Tracheal epithelial cell (primary cell): ENCODE measurements around the gene S100A16. TPM values are rescaled to one million over a fixed set of nuclear protein-coding genes. Genes with fewer than 3 reads are reported as not detected.

ENCODE experiments used
- total RNA-seq: library from RNA; depleted of rRNA; stranded (reverse); fragments of >200 nt; gene quantifications from 2 replicates; pipeline ENCODE4 v1.2.1, GENCODE V29; 2014

The S100A16 gene
- 969 and 1,207 TPM in 2 replicates for total RNA-seq

GRCh38 chr1:153612755-153613331, at the start of gene S100A16:
Gene S100A16 (minus strand): TSS chr1:153613137. CDS start chr1:153608151, 4,986 bp downstream.

GRCh38 chr1:153658400-153659174, 45.6 kb upstream of the S100A16 start, which contains the start of gene SNAPIN:
Gene SNAPIN (plus strand): TSS chr1:153658703. CDS start chr1:153658744, 41 bp downstream.

GRCh38 chr1:153633754-153634665, 21.1 kb upstream of the S100A16 start, which contains the start of gene CHTOP:
Gene CHTOP (plus strand): TSS chr1:153634066. CDS start chr1:153636589, 2,523 bp downstream.

GRCh38 chr1:153627715-153628626, 15.0 kb upstream of the S100A16 start, which contains the start of gene S100A1:
Gene S100A1 (plus strand): TSS chr1:153628434. CDS start chr1:153630522, 2,088 bp downstream.

GRCh38 chr1:153626904-153627714, 14.2 kb upstream of the S100A16 start, which contains the start of gene S100A13:
Gene S100A13 (minus strand): TSS chr1:153627505. CDS start chr1:153626472, 1,033 bp downstream.

GRCh38 chr1:153616144-153616916, 3.4 kb upstream of the S100A16 start, which contains the start of gene S100A14:
Gene S100A14 (minus strand): TSS chr1:153616325. CDS start chr1:153615858, 467 bp downstream.

GRCh38 chr1:153565529-153566374, 47.2 kb downstream of the S100A16 start, which contains the start of gene S100A2:
Gene S100A2 (minus strand): TSS chr1:153565844. CDS start chr1:153563877, 1,967 bp downstream.

Other genes with a start within 250 kb of the S100A16 start
- 1.7 TPM in 1 of 2 replicates, not detected in the other for gene S100A12, start 237.5 kb downstream of the S100A16 start, total RNA-seq
- 19.4 and 185 TPM in 2 replicates for gene S100A8, start 222.1 kb downstream of the S100A16 start, total RNA-seq
- under 0.01 TPM in 1 of 2 replicates, not detected in the other for gene S100A7A, start 196.6 kb downstream of the S100A16 start, total RNA-seq
- 1.4 TPM in 1 of 2 replicates, not detected in the other for gene S100A7, start 152.5 kb downstream of the S100A16 start, total RNA-seq
- 1,352 and 3,810 TPM in 2 replicates for gene S100A6, start 77.1 kb downstream of the S100A16 start, total RNA-seq
- 0.48 TPM in 1 of 2 replicates, not detected in the other for gene S100A5, start 72.2 kb downstream of the S100A16 start, total RNA-seq
- 44.8 and 55.4 TPM in 2 replicates for gene S100A4, start 67.3 kb downstream of the S100A16 start, total RNA-seq
- gene S100A3, start 63.9 kb downstream of the S100A16 start, total RNA-seq, result 7.0 and 11.7 TPM in 2 replicates
- gene S100A2, start 47.3 kb downstream of the S100A16 start, total RNA-seq, result 975 and 1,509 TPM in 2 replicates
- gene S100A14, start 3.2 kb upstream of the S100A16 start, total RNA-seq, result 685 and 1,926 TPM in 2 replicates
- gene S100A13, start 14.4 kb upstream of the S100A16 start, total RNA-seq, result 58.4 and 79.0 TPM in 2 replicates
- not detected in 2 replicates for gene S100A1, start 15.3 kb upstream of the S100A16 start, total RNA-seq
- 20.5 and 30.1 TPM in 2 replicates for gene CHTOP, start 20.9 kb upstream of the S100A16 start, total RNA-seq
- 53.5 and 60.7 TPM in 2 replicates for gene SNAPIN, start 45.6 kb upstream of the S100A16 start, total RNA-seq
- gene ILF2, start 57.9 kb upstream of the S100A16 start, total RNA-seq, result 103 and 208 TPM in 2 replicates
- 0.48 TPM in 1 of 2 replicates, not detected in the other for gene NPR1, start 65.6 kb upstream of the S100A16 start, total RNA-seq
- 12.5 and 14.5 TPM in 2 replicates for gene INTS3, start 114.9 kb upstream of the S100A16 start, total RNA-seq
- gene SLC27A3, start 162.3 kb upstream of the S100A16 start, total RNA-seq, result 5.1 and 17.9 TPM in 2 replicates